Adrenal gland (tissue), 12 donors: ENCODE measurements around the gene HADHA. TPM values are rescaled to one million over a fixed set of nuclear protein-coding genes. Genes with fewer than 3 reads are reported as not detected.

ENCODE experiments used
- DNase-seq, 7 donors: peaks; one replicate each; pipeline ENCODE4 v3.0.0-alpha.2; 2019 to 2020
- H3K27ac ChIP-seq, 5 donors: fragments of 200-600 bp; sonication (generic) in 4 of 5; 1 replicate in 3 of 5; 2 replicates in 2 of 5; pipeline versions ENCODE4 v1.5.1 to v1.8.0; 2016 to 2020; ENCODE audit warnings: mild to moderate bottlenecking in 1 of 5
- H3K27me3 ChIP-seq: fragments of 200-600 bp; 2 replicates; pipeline ENCODE4 v1.8.0; 2021
- H3K36me3 ChIP-seq, 2 donors: fragments of 200-600 bp; replicated peaks in 1 of 2; 1 replicate in 1 of 2; 2 replicates in 1 of 2; pipeline versions ENCODE4 v1.5.1 to v1.8.0; 2018 to 2022
- H3K4me1 ChIP-seq, 2 donors: fragments of 200-600 bp; replicated peaks in 1 of 2; 1 replicate in 1 of 2; 2 replicates in 1 of 2; pipeline versions ENCODE4 v1.5.1 to v1.8.0; 2018 to 2021
- H3K4me3 ChIP-seq, 4 donors: fragments of 200-600 bp; sonication (generic) in 3 of 4; one replicate each; pipeline ENCODE4 v1.5.1; 2016 to 2018
- H3K9me3 ChIP-seq, 3 donors: fragments of 200-600 bp; sonication (generic) in 1 of 3; replicated peaks in 1 of 3; 1 replicate in 2 of 3; 2 replicates in 1 of 3; pipeline versions ENCODE4 v1.5.1 to v1.8.0; 2016 to 2021
- CTCF ChIP-seq, 6 experiments: fragments of 450-650 bp in 4 of 6; fragments of 200-600 bp in 2 of 6; sonication (generic) in 1 of 6; IDR thresholded peaks; 1 replicate in 5 of 6; 2 replicates in 1 of 6; pipeline versions ENCODE4 v1.5.1 to v1.8.0; 2016 to 2021; ENCODE audit warnings: antibody characterized with exemption in 6 of 6, mild to moderate bottlenecking in 2 of 6, moderate library complexity in 1 of 6
- POLR2A ChIP-seq, 2 donors: fragments of 450-650 bp; IDR thresholded peaks; one replicate each; pipeline ENCODE4 v1.6.1; 2017; ENCODE audit warnings: antibody characterized with exemption in 2 of 2, mild to moderate bottlenecking in 2 of 2, moderate library complexity in 1 of 2
- WGBS, 4 donors: extraction: QIAGEN DNeasy Blood & Tissue Kit in 2 of 4; methylation state at CpG; one replicate each; pipeline versions ENCODE4 v1.1.5 to v1.1.7; 2013 to 2017; 5-methylcytosine and 5-hydroxymethylcytosine counted together
- intact Hi-C, 2 donors: fragments of 100-400 bp; cut with DNase I; formaldehyde crosslinking; loops; one replicate each; pipeline versions ENCODE4 v1.14.1 to v1.15.0; 2022 to 2023
- polyA plus RNA-seq, 3 donors: library from polyadenylated mRNA; stranded (reverse); fragments of 200-250 nt in 2 of 3; fragments of 350-450 nt in 1 of 3; fragmentation: Illumina TruSeq in 1 of 3; extraction: RNeasy Lipid Tissue Mini Kit (QIAGEN cat#74804) in 1 of 3; gene quantifications; one replicate each; pipeline ENCODE4 v1.2.3, GENCODE V29; 2013 to 2014
- total RNA-seq, 9 donors: library from RNA; depleted of rRNA in 4 of 9; stranded (reverse); fragments of >200 nt in 4 of 9; fragments of 120-200 nt in 1 of 9; fragmentation: NEBNext Ultra II Directional in 1 of 9; extraction: Animal tissue kit (Norgen Biotek cat#: 25700) in 1 of 9; gene quantifications; one replicate each; pipeline versions ENCODE4 v1.1.0 to v1.2.4, GENCODE V29; 2013 to 2023
- donor health status: healthy with polysubstance abuse.
- donor health status: Bipolar disorder and iron deficiency.
- donor health status: DM: yes; HTN: yes; CAD: no.
- donor health status: DM: no; HTN: no; CAD: no.
- donor health status: DM: no; HTN: no; CAD: no.
- donor health status: DM: yes; HTN: yes; CAD: no.

Gene HADHA
- total and polyA plus RNA-seq, 12 donors, result 43.8 to 353 (median 210) TPM

- TF ChIP-seq CTCF (IDR thresholded peaks at IDR 0.05) (no peak), POLR2A (IDR thresholded peaks at IDR 0.05) (no peak)
- 95 to 96% (median 95%) methylated on average over 3 of the region's 3 CpGs for WGBS, 4 donors
- H3K9me3 ChIP-seq, result no peaks in the 10 kb centered on the region
- H3K4me3 ChIP-seq, result no peak overlapping the region
- peaks cover 0 to 63% of the 10 kb centered on the region in 2 donors for H3K36me3 ChIP-seq
- no peaks in the 10 kb centered on the region for H3K27me3 ChIP-seq
- no peak overlapping the region for H3K27ac ChIP-seq
- no peak for DNase-seq
- intact Hi-C loops, result no loop called here
- H3K4me1 ChIP-seq, result no peaks in the 10 kb centered on the region
Observed at GRCh38 chr2:26285931-26286330, 41.5 kb upstream of the HADHA start.

- intact Hi-C loops, result no loop called here
- no peak for DNase-seq
- Histone ChIP-seq H3K27me3 (no peaks in the 10 kb centered on the region), H3K4me3 (no peak overlapping the region), H3K9me3 (no peaks in the 10 kb centered on the region), H3K36me3 (peaks cover 0 to 79% of the 10 kb centered on the region in 2 donors), H3K4me1 (no peaks in the 10 kb centered on the region), H3K27ac (no peak overlapping the region)
- no peak for TF ChIP-seq CTCF (IDR thresholded peaks at IDR 0.05)
- no peak for TF ChIP-seq POLR2A (IDR thresholded peaks at IDR 0.05)
- WGBS, 4 donors, result 95 to 98% (median 96%) methylated on average over 3 of the region's 3 CpGs
Observed at GRCh38 chr2:26284132-26284531, 39.7 kb upstream of the HADHA start.

GRCh38 chr2:26283606-26284005 is 39.2 kb upstream of the HADHA start:
- Histone ChIP-seq H3K27ac (no peak overlapping the region), H3K9me3 (no peaks in the 10 kb centered on the region), H3K4me3 (no peak overlapping the region), H3K4me1 (no peaks in the 10 kb centered on the region), H3K27me3 (no peaks in the 10 kb centered on the region), H3K36me3 (peaks cover 0 to 84% of the 10 kb centered on the region in 2 donors)
- intact Hi-C loops, result no loop called here
- 88 to 95% (median 93%) methylated on average over 2 of the region's 2 CpGs for WGBS, 4 donors
- no peak for DNase-seq
- TF ChIP-seq POLR2A (IDR thresholded peaks at IDR 0.05) (no peak), CTCF (IDR thresholded peaks at IDR 0.05) (no peak)

- H3K9me3 ChIP-seq, result no peaks in the 10 kb centered on the region
- H3K4me3 ChIP-seq, result no peak overlapping the region
- intact Hi-C loops, result no loop called here
- DNase-seq, result no peak
- no peaks in the 10 kb centered on the region for H3K27me3 ChIP-seq
- no peaks in the 10 kb centered on the region for H3K4me1 ChIP-seq
- 81 to 96% (median 89%) methylated on average over 2 of the region's 2 CpGs for WGBS, 4 donors
- H3K27ac ChIP-seq, result no peak overlapping the region
- no peak for TF ChIP-seq POLR2A (IDR thresholded peaks at IDR 0.05)
- TF ChIP-seq CTCF (IDR thresholded peaks at IDR 0.05), result no peak
- H3K36me3 ChIP-seq, result peaks cover 0 to 88% of the 10 kb centered on the region in 2 donors
Observed at GRCh38 chr2:26281226-26281625, 36.8 kb upstream of the HADHA start.
